Measurements from ENCODE around the gene MARK4. TPM values are rescaled to one million over a fixed set of nuclear protein-coding genes. Genes with fewer than 3 reads are reported as not detected.
"Not testable (repeated sequence)": the region's sequence is repeated elsewhere in the genome, so short reads cannot be mapped to it uniquely, and the experiment has no call there.

Gene MARK4
- total RNA-seq, 2 experiments from 2014 or later = 25.9 to 29.4 TPM

DNA sequence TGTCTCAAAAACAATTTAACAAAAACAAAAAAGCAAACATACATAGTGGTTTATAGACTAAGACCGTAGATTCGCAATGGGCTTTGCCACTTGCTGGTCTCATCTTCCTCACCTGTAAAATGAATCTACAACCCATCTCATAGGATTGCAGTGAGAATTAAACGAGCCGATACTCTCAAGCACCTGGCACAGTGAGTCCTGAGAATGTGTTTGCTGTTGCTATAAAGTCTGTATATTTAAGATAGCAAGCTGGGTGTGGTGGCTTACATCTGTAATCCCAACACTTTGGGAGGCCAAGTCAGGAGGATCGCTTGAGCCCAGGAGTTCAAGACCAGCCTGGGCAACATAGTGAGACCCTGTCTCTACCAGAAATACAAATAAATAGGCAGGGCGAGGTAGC lies 28.3 kb upstream of the MARK4 start:
- CTCF ChIA-PET = interaction anchor here (1.2 kb wide), 1 partner anchor 26 kb away, joined by 4 read pairs; no protein-coding TSS in a partner anchor
- no peak for ATAC-seq

DNA sequence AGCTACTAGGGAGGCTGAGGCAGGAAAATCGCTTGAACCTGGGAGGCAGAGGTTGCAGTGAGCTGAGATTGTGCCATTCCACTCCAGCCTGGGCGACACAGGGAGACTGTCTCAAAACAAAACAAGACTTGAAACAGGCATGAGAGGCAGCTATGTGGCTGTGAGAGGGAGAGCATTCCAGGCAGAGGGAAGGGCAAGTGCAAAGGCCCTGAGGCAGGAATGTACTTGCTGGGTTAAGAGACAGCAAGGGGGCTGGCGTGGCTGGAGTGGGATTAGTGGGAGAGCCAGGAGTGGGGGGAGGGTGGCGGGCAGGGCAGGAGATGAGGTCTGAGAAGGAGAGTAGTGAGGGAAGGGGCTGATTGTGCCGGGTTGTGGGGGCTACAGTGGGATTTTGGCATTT lies 27.2 kb upstream of the MARK4 start:
- Mint-ChIP-seq H3K4me1 (peaks cover 3% of the 10 kb centered on the region), H3K27ac (no peak overlapping the region), H3K36me3 (no peaks in the 10 kb centered on the region), H3K27me3 (peaks cover 18% of the 10 kb centered on the region), H3K4me3 (no peak overlapping the region), H3K9me3 (ENCODE audit: low read depth) (no peaks in the 10 kb centered on the region)
- CTCF ChIA-PET = interaction anchor here (1.2 kb wide), 2 partner anchors 25 to 164 kb away, joined by 3 to 4 read pairs; no protein-coding TSS in a partner anchor
- ATAC-seq = no peak
- DNase-seq = no peak

More for the DNA sequence above, 28.3 kb upstream of the MARK4 start:
- Mint-ChIP-seq H3K27me3 (peaks cover 27% of the 10 kb centered on the region), H3K4me1 (peaks cover 3% of the 10 kb centered on the region), H3K4me3 (no peak overlapping the region), H3K27ac (no peak overlapping the region), H3K36me3 (no peaks in the 10 kb centered on the region), H3K9me3 (ENCODE audit: low read depth) (no peaks in the 10 kb centered on the region)
- DNase-seq = no peak

DNA sequence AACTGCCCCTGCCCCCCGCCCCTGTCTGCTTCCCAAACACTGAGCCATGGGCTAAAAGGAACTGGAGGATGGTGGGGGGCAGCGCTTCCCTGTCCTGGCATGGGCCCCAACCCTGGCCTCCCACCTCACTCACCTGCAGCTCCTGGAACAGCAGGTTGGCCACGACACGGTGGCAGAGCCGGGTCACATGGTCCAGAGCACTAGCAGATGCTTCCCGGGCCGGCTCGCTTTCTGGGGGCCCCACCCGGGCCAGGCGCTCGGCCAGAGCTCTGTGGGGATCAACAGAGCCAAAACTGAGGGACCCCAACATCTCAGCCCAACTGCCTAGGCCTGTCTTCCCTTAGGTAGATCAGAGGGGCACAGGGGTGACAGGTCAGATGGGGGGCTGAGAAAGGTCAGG lies 26.4 kb upstream of the MARK4 start:
- no peak overlapping the region for H3K27ac Mint-ChIP-seq
- ATAC-seq (no peak), DNase-seq (no peak)
- no peaks in the 10 kb centered on the region for H3K9me3 Mint-ChIP-seq (ENCODE audit: low read depth)
- H3K4me3 Mint-ChIP-seq = no peak overlapping the region
- CTCF ChIA-PET = no interaction called here
- H3K36me3 Mint-ChIP-seq = no peaks in the 10 kb centered on the region
- H3K4me1 Mint-ChIP-seq = no peaks in the 10 kb centered on the region
- H3K27me3 Mint-ChIP-seq = peaks cover 13% of the 10 kb centered on the region

DNA sequence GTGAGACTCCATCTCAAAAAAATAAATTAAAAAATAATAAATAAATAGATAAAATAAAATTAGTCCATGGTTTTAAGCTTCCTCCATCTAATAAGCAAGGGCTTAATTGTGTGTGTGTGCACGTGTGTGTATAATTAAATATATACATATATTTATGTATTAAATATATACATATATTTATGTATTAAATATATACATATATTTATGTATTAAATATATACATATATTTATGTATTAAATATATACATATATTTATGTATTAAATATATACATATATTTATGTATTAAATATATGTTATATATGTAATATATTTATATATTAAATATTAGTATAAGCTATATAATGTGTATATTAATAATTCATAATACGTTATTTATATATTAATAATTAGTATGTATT lies 22.0 kb upstream of the MARK4 start:
- H3K4me1 Mint-ChIP-seq; ATAC-seq; DNase-seq; H3K9me3 Mint-ChIP-seq (ENCODE audit: low read depth); H3K4me3 Mint-ChIP-seq; H3K36me3 Mint-ChIP-seq; H3K27ac Mint-ChIP-seq: not testable (repeated sequence)
- peaks cover 10% of the 10 kb centered on the region for H3K27me3 Mint-ChIP-seq
- CTCF ChIA-PET = interaction anchor here (0.6 to 1.3 kb wide), 3 partner anchors 20 to 1507 kb away, joined by 3 to 4 read pairs (median 3); no protein-coding TSS in a partner anchor

DNA sequence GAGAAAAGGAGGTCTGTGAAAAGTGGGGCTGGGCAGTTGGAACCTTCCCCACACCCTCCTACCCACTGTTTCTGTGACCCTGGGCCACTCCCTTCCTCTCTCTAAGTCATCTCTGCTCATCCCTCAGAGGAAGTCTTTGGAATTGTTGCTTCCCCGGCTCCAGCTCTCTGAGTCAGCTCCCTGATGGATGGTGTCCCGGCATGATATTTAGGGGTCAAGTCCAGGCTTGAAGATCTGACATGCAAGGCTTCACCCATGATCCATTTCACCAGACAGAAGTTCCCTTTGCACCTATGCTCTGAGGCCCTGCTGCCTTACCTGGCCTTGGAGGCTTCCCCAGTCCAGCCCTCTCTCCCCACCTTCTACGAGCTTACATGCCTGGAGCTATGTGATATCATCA lies 19.2 kb upstream of the MARK4 start:
- H3K4me1 Mint-ChIP-seq = peaks cover 5% of the 10 kb centered on the region
- ATAC-seq = no peak
- H3K9me3 Mint-ChIP-seq (ENCODE audit: low read depth) = no peaks in the 10 kb centered on the region
- no peak overlapping the region for H3K4me3 Mint-ChIP-seq
- peaks cover 20% of the 10 kb centered on the region for H3K27me3 Mint-ChIP-seq
- no peak overlapping the region for H3K27ac Mint-ChIP-seq
- CTCF ChIA-PET = no interaction called here
- DNase-seq = no peak
- H3K36me3 Mint-ChIP-seq = no peaks in the 10 kb centered on the region

DNA sequence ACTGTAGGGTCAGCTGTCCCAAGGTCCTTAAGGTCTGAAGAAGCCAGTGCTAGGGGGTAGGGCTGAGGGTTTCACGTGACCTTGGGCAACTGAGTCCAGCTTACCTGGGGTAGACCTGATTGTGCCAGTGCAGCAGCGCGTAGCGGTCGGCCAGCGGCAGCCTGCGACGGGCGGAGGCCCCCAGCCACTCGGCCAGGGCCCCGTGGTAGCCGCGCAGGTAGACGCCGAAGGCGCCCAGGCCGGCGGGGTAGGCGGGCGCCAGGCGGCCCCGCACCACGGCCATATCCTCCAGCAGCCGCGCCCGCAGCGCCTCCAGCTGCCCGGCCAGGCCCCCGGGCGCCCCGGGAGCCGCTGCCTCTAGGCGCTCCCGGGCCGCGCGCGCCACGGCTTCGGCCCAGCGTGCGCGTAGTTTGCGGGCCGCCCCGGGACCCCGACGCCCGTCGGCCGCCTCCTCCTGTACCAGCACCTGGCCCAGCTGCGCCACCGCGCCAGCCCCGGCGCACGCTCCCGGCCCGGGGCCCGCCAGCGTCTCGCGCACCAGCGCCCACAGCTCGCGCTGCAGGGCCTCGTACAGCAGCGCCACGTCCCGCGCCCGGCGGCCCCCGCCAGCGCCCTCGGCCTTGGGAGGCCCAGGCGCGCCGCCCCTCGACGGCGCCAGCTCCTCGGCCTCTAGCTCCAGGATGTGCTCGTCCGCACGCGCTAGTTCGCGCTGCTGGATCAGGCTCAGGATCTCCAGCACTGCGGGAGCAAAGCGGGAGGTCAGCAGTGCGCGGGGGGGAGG lies 16.8 kb upstream of the MARK4 start:
- H3K36me3 Mint-ChIP-seq = no peaks in the 10 kb centered on the region
- H3K27ac Mint-ChIP-seq = no peak overlapping the region
- H3K4me3 Mint-ChIP-seq = no peak overlapping the region
- peaks cover 5% of the 10 kb centered on the region for H3K4me1 Mint-ChIP-seq
- CTCF ChIA-PET = interaction anchor here (1.4 kb wide), 1 partner anchor 12 kb away, joined by 3 read pairs; no protein-coding TSS in a partner anchor
- ATAC-seq (no peak), DNase-seq (no peak)
- peaks cover 20% of the 10 kb centered on the region for H3K27me3 Mint-ChIP-seq
- no peaks in the 10 kb centered on the region for H3K9me3 Mint-ChIP-seq (ENCODE audit: low read depth)

GRCh38 chr19:45235485-45235884 lies 15.6 kb upstream of the MARK4 start:
- no peak overlapping the region for H3K4me3 Mint-ChIP-seq
- H3K27me3 Mint-ChIP-seq = peaks cover 20% of the 10 kb centered on the region
- CTCF ChIA-PET = no interaction called here
- peaks cover 5% of the 10 kb centered on the region for H3K4me1 Mint-ChIP-seq
- no peak for ATAC-seq
- no peaks in the 10 kb centered on the region for H3K36me3 Mint-ChIP-seq
- no peak for DNase-seq
- H3K27ac Mint-ChIP-seq = no peak overlapping the region
- H3K9me3 Mint-ChIP-seq (ENCODE audit: low read depth) = no peaks in the 10 kb centered on the region

- CTCF ChIA-PET = interaction anchor here (1.1 kb wide), 1 partner anchor 100 kb away, joined by 3 read pairs; no protein-coding TSS in a partner anchor
- H3K9me3 Mint-ChIP-seq (ENCODE audit: low read depth) = no peaks in the 10 kb centered on the region
- ATAC-seq (no peak), DNase-seq (no peak)
- H3K36me3 Mint-ChIP-seq = no peaks in the 10 kb centered on the region
- no peak overlapping the region for H3K27ac Mint-ChIP-seq
- H3K27me3 Mint-ChIP-seq = peaks cover 16% of the 10 kb centered on the region
- peaks cover 5% of the 10 kb centered on the region for H3K4me1 Mint-ChIP-seq
- H3K4me3 Mint-ChIP-seq = no peak overlapping the region
Observed at GRCh38 chr19:45238556-45238955, 12.5 kb upstream of the MARK4 start.

- Mint-ChIP-seq H3K9me3 (ENCODE audit: low read depth) (no peaks in the 10 kb centered on the region), H3K4me3 (no peak overlapping the region), H3K36me3 (no peaks in the 10 kb centered on the region), H3K27ac (no peak overlapping the region), H3K4me1 (peaks cover 1% of the 10 kb centered on the region), H3K27me3 (peaks cover 2% of the 10 kb centered on the region)
- ATAC-seq (no peak), DNase-seq (no peak)
- CTCF ChIA-PET = no interaction called here
Observed at GRCh38 chr19:45243144-45243732, 7.8 kb upstream of the MARK4 start.

DNA sequence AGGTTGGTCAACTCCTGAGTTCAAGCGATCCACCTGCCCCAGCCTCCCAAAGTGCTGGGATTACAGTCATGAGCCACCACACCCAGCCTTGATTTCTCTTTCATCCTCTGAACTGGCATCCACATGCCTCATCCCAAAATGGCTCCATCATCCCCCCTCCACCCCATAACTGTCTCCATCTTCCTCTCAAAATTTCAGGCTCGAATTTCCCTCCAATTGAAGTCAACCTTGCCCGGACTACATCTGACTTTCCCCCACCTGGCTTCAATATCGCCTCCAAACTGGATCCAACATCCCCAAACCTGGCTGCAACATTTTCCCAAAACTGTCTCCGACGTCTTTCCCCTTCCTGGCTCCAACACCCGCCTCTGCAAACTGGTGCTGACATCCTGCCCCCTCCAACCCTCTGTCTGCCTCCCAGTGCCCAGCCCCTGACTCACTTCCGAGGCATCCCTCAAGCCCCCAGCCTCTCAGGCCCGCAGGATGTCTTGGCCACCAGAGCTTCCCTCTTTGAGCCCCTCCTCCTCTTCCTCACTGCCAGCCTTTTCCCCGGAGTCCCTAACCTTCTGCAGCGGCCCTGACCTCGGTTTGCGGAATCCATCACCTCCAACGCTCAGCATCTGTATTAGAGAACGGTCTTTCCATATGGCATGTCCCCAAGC lies 6.8 kb upstream of the MARK4 start:
- CTCF ChIA-PET = no interaction called here
- peaks cover 2% of the 10 kb centered on the region for H3K27me3 Mint-ChIP-seq
- H3K4me3 Mint-ChIP-seq = no peak overlapping the region
- DNase-seq (no peak), ATAC-seq (no peak)
- H3K36me3 Mint-ChIP-seq = no peaks in the 10 kb centered on the region
- peaks cover 7% of the 10 kb centered on the region for H3K4me1 Mint-ChIP-seq
- no peaks in the 10 kb centered on the region for H3K9me3 Mint-ChIP-seq (ENCODE audit: low read depth)
- H3K27ac Mint-ChIP-seq = no peak overlapping the region

DNA sequence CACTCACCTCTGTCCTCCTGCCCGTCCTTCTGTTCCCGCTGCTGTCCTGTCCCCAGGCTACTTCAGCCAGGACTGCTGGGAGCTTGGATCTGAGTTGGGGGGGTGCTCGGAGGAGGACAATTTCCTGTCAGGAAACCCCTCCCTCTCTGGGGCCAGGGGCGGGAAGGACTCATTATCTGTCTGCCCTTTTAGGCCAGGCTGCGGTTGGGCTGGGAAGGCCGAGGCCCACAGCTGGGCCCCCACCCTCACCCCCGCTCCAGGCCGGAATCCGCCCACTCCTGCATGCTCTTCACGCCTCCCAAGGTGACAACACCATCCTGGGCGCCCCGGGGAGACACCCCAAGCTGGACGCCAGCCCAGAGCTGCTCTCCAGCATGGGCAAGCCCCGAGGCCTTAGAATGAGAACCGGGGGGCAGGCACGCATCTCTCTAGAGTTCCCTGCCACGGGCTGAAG lies 5.7 kb upstream of the MARK4 start, which contains the start of gene EXOC3L2:
TSS of gene EXOC3L2 (minus strand) at position 74 of the 454 bp plus-strand sequence. CDS start 6,362 bp downstream, outside the sequence.
- CTCF ChIA-PET = interaction anchor here (1.2 kb wide), 2 partner anchors 11 to 93 kb away, joined by 3 read pairs; no protein-coding TSS in a partner anchor
- Mint-ChIP-seq H3K36me3 (no peaks in the 10 kb centered on the region), H3K27ac (no peak within 1 kb of the TSS), H3K9me3 (ENCODE audit: low read depth) (no peaks in the 10 kb centered on the region), H3K4me1 (peaks cover 8% of the 10 kb centered on the region), H3K27me3 (peaks cover 2% of the 10 kb centered on the region), H3K4me3 (no peak within 1 kb of the TSS)
- ATAC-seq (no peak), DNase-seq (no peak)

- Mint-ChIP-seq H3K4me3 (no peak overlapping the region), H3K27me3 (peaks cover 4% of the 10 kb centered on the region), H3K27ac (no peak overlapping the region), H3K36me3 (no peaks in the 10 kb centered on the region), H3K9me3 (ENCODE audit: low read depth) (no peaks in the 10 kb centered on the region), H3K4me1 (peaks cover 11% of the 10 kb centered on the region)
- CTCF ChIA-PET = interaction anchor here (1.2 kb wide), 2 partner anchors 11 to 93 kb away, joined by 3 read pairs; no protein-coding TSS in a partner anchor
- ATAC-seq (no peak), DNase-seq (no peak)
Observed at GRCh38 chr19:45245826-45246225, 5.2 kb upstream of the MARK4 start.

DNA sequence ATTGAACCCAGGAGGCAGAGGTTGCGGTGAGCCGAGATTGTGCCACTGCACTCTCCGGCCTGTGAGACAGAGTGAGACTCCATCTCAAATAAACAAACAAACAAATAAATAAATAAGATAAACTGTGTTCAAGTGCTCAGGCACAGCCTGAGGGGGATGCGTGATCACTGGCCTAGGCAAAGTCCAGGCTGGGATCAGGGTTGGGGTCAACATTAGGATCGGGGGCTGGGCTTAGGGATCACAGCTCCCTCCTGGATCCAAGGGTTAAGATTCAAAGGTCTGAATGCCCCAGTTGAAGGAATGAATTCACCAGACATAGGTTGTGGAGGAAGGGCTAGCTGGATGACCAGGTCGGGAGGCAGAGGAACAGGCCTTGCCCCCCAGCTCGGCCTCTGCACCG lies 3.9 kb upstream of the MARK4 start:
- H3K4me1 Mint-ChIP-seq = peaks cover 13% of the 10 kb centered on the region
- CTCF ChIA-PET = no interaction called here
- no peak overlapping the region for H3K27ac Mint-ChIP-seq
- H3K4me3 Mint-ChIP-seq = no peak overlapping the region
- H3K9me3 Mint-ChIP-seq (ENCODE audit: low read depth) = no peaks in the 10 kb centered on the region
- DNase-seq (no peak), ATAC-seq (no peak)
- no peaks in the 10 kb centered on the region for H3K36me3 Mint-ChIP-seq
- H3K27me3 Mint-ChIP-seq = peaks cover 2% of the 10 kb centered on the region

Data from activated CD8-positive, alpha-beta memory T cell treated with anti-CD3 and anti-CD28 coated beads, Interleukin-2, amount 10 ng/mL, durations not matched to agents 7 days and 5 days (primary cell).